Measurements from ENCODE around the gene KYNU. TPM values are rescaled to one million over a fixed set of nuclear protein-coding genes. Genes with fewer than 3 reads are reported as not detected.

The KYNU gene
- total RNA-seq, 1 experiment from 2014 or later = 0.75 TPM

DNA sequence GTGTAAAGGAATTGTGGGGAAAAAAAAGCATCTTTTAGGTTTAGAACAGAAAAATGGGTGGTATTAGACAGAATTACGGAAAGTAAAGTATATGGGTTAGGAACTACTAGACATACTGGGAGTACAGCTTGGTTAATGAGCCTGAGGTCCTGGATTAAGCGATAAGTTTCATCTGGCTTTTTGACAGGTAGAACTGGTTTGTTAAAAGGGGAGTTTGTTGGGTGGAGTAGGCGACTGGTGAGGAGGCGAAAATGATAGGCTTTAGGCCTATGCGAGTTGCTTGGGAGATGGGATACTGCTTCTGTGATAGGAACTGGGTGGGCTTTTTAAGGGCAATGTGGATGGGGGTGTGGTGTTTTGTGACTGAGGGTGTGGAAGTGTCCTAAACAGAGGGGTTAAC is 56.5 kb downstream of the KYNU start:
- Histone ChIP-seq H2AFZ (ENCODE audit: low read length) (no peak overlapping the region), H3K27ac (ENCODE audit: low read length) (no peak overlapping the region), H3K9ac (ENCODE audit: low read length) (no peak overlapping the region), H3K9me2 (replicated peaks; ENCODE audit: insufficient read depth, low read length) (no peaks in the 10 kb centered on the region), H3K79me2 (ENCODE audit: low read length) (no peaks in the 10 kb centered on the region), H4K20me1 (ENCODE audit: insufficient read depth, low read depth, low read length) (no peaks in the 10 kb centered on the region), H3K4me3 (ENCODE audit: low read length) (no peak overlapping the region), H3K36me3 (ENCODE audit: insufficient read depth, low read length) (no peaks in the 10 kb centered on the region), H3K27me3 (ENCODE audit: low read length) (no peaks in the 10 kb centered on the region), H3K9me3 (ENCODE audit: low read length) (no peaks in the 10 kb centered on the region), H3K4me2 (ENCODE audit: low read depth, low read length, poor library complexity, severe bottlenecking) (no peak overlapping the region), H3K4me1 (ENCODE audit: low read length) (no peaks in the 10 kb centered on the region)
- DNase-seq = no peak

DNA sequence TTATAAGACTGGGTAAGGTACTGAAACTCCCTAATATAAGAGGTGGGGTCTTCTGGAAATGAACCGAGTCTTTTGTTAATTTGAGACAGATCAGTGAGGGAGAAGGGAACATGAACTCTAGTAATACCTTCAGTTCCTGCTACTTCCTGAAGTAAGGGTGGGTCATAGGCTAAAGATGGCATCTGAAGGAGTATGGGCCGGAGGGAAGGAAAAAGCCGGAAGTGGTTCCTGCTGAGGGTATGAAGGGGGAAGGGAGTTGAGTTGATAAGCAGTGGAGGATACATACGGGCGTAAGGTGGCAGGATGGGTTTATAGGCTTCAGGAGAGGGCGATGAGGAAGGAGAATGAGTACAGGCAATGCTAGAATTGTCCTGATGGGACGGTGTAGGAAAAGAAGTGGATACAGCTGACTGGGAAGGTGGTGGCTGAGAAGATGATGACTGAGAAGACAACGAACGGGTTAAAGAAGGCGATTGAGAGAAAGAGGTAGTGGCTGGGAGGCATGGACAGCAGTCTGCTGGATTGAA is 58.2 kb downstream of the KYNU start:
- no peaks in the 10 kb centered on the region for H3K36me3 ChIP-seq (ENCODE audit: insufficient read depth, low read length)
- no peaks in the 10 kb centered on the region for H3K27me3 ChIP-seq (ENCODE audit: low read length)
- H3K27ac ChIP-seq (ENCODE audit: low read length) = no peak overlapping the region
- no peaks in the 10 kb centered on the region for H3K4me1 ChIP-seq (ENCODE audit: low read length)
- no peak overlapping the region for H3K9ac ChIP-seq (ENCODE audit: low read length)
- H3K4me3 ChIP-seq (ENCODE audit: low read length) = no peak overlapping the region
- H3K9me2 ChIP-seq (replicated peaks; ENCODE audit: insufficient read depth, low read length) = no peaks in the 10 kb centered on the region
- no peak for DNase-seq
- H3K9me3 ChIP-seq (ENCODE audit: low read length) = no peaks in the 10 kb centered on the region
- H3K79me2 ChIP-seq (ENCODE audit: low read length) = no peaks in the 10 kb centered on the region
- H3K4me2 ChIP-seq (ENCODE audit: low read depth, low read length, poor library complexity, severe bottlenecking) = no peak overlapping the region
- no peaks in the 10 kb centered on the region for H4K20me1 ChIP-seq (ENCODE audit: insufficient read depth, low read depth, low read length)
- no peak overlapping the region for H2AFZ ChIP-seq (ENCODE audit: low read length)

DNA sequence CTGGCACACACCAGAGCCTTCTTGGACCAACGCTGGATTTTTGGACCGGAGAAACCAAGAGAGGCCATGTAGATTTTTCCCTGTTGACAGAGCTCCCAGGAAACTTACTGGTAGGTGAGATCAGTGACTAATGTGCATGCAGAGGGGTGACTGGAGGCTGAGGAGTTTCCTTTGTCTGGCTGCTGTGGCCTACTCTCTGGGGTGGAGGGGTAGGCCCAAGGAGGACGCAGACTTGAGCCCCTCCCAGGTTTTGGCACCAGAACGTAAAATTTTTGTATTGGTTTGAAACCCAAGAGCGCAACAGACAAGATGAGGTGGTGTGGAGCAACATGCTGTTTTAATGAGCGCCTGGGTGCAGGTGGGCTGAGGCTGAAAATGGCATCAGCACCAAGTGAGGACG is 59.2 kb downstream of the KYNU start:
- H3K79me2 ChIP-seq (ENCODE audit: low read length) = no peaks in the 10 kb centered on the region
- H3K4me1 ChIP-seq (ENCODE audit: low read length) = no peaks in the 10 kb centered on the region
- H3K36me3 ChIP-seq (ENCODE audit: insufficient read depth, low read length) = no peaks in the 10 kb centered on the region
- no peak overlapping the region for H3K4me2 ChIP-seq (ENCODE audit: low read depth, low read length, poor library complexity, severe bottlenecking)
- H3K27me3 ChIP-seq (ENCODE audit: low read length) = no peaks in the 10 kb centered on the region
- no peak overlapping the region for H3K4me3 ChIP-seq (ENCODE audit: low read length)
- H3K27ac ChIP-seq (ENCODE audit: low read length) = no peak overlapping the region
- H3K9me3 ChIP-seq (ENCODE audit: low read length) = no peaks in the 10 kb centered on the region
- no peak overlapping the region for H3K9ac ChIP-seq (ENCODE audit: low read length)
- no peaks in the 10 kb centered on the region for H4K20me1 ChIP-seq (ENCODE audit: insufficient read depth, low read depth, low read length)
- no peaks in the 10 kb centered on the region for H3K9me2 ChIP-seq (replicated peaks; ENCODE audit: insufficient read depth, low read length)
- no peak overlapping the region for H2AFZ ChIP-seq (ENCODE audit: low read length)
- DNase-seq = no peak

DNA sequence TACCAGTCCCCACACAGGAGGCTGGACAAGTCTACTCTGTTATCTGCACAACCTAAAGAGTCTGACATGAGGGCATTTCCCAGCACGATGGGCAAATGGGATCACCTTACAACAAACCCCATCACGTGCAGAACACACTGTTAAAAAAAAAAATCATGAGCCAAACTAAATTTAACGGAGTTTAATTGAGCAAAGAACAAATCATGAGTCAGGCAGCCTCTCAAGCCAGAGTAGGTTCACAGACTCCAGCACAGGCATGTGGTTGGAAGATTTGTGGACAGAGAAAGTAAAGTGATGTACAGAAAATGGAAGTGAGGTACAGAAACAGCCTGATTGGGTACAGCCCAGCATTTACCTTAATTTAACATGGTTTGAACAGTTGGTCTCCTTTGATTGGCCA is 59.9 kb downstream of the KYNU start:
- no peak overlapping the region for H3K4me3 ChIP-seq (ENCODE audit: low read length)
- H3K4me2 ChIP-seq (ENCODE audit: low read depth, low read length, poor library complexity, severe bottlenecking) = no peak overlapping the region
- no peaks in the 10 kb centered on the region for H4K20me1 ChIP-seq (ENCODE audit: insufficient read depth, low read depth, low read length)
- no peak for DNase-seq
- no peaks in the 10 kb centered on the region for H3K79me2 ChIP-seq (ENCODE audit: low read length)
- no peaks in the 10 kb centered on the region for H3K9me2 ChIP-seq (replicated peaks; ENCODE audit: insufficient read depth, low read length)
- no peak overlapping the region for H2AFZ ChIP-seq (ENCODE audit: low read length)
- H3K27ac ChIP-seq (ENCODE audit: low read length) = no peak overlapping the region
- H3K9me3 ChIP-seq (ENCODE audit: low read length) = no peaks in the 10 kb centered on the region
- H3K36me3 ChIP-seq (ENCODE audit: insufficient read depth, low read length) = no peaks in the 10 kb centered on the region
- H3K9ac ChIP-seq (ENCODE audit: low read length) = no peak overlapping the region
- no peaks in the 10 kb centered on the region for H3K4me1 ChIP-seq (ENCODE audit: low read length)
- H3K27me3 ChIP-seq (ENCODE audit: low read length) = no peaks in the 10 kb centered on the region

DNA sequence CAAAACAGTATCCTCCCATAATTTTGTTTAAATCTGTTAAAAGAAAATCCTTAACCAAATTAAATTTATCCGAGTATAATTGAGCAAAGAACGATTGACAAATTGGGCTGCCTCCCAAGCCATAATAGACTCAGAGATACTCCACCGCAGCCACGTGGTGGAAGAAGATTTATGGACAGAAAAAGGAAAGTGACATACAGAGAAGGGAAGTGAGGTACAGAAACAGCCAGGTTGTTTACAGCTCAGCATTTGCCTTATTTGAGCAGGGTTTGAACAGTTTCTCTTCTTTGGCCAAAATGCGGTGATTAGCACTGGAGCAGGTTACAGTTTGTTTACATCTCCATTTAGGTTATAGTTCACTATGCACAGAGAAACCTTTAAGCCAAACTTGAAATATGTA is 60.8 kb downstream of the KYNU start:
- Histone ChIP-seq H3K9me3 (ENCODE audit: low read length) (no peaks in the 10 kb centered on the region), H3K36me3 (ENCODE audit: insufficient read depth, low read length) (no peaks in the 10 kb centered on the region), H3K79me2 (ENCODE audit: low read length) (no peaks in the 10 kb centered on the region), H3K4me1 (ENCODE audit: low read length) (no peaks in the 10 kb centered on the region), H2AFZ (ENCODE audit: low read length) (no peak overlapping the region), H4K20me1 (ENCODE audit: insufficient read depth, low read depth, low read length) (no peaks in the 10 kb centered on the region), H3K9me2 (replicated peaks; ENCODE audit: insufficient read depth, low read length) (no peaks in the 10 kb centered on the region), H3K4me3 (ENCODE audit: low read length) (no peak overlapping the region), H3K9ac (ENCODE audit: low read length) (no peak overlapping the region), H3K27ac (ENCODE audit: low read length) (no peak overlapping the region), H3K27me3 (ENCODE audit: low read length) (no peaks in the 10 kb centered on the region), H3K4me2 (ENCODE audit: low read depth, low read length, poor library complexity, severe bottlenecking) (no peak overlapping the region)
- no peak for DNase-seq

DNA sequence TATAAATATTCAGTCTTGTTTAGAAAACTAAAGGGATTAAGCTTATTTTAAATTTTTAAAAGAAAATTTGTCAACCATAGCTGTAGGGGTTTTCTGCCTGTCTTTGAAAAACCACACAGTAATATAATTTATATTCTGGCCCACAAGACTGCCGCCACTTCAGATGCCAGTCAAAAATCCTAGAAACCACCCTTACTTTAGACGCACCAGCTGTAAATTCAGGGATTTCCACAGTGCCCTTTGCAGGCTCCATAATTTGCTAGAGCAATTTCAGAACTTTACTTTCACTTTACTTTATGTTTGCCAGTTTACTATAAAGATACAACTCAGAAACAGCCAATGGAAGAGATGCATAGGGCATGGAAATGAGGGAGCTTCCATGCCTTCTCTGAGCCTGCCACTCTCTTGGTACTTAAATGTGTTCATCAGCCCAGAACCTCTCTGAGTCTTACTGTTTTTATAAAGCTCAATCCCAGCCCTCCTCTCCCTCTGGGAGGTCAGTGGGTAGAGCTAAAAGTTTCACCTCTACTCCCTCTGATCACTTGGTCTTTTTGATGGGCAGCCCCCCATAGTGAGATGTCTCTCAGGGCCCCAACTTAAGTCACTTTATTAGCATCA is 63.3 kb downstream of the KYNU start:
- DNase-seq = no peak
- no peaks in the 10 kb centered on the region for H4K20me1 ChIP-seq (ENCODE audit: insufficient read depth, low read depth, low read length)
- no peaks in the 10 kb centered on the region for H3K36me3 ChIP-seq (ENCODE audit: insufficient read depth, low read length)
- H3K4me1 ChIP-seq (ENCODE audit: low read length) = no peaks in the 10 kb centered on the region
- H3K9ac ChIP-seq (ENCODE audit: low read length) = no peak overlapping the region
- H3K9me3 ChIP-seq (ENCODE audit: low read length) = no peaks in the 10 kb centered on the region
- no peak overlapping the region for H3K27ac ChIP-seq (ENCODE audit: low read length)
- H3K4me2 ChIP-seq (ENCODE audit: low read depth, low read length, poor library complexity, severe bottlenecking) = no peak overlapping the region
- no peaks in the 10 kb centered on the region for H3K9me2 ChIP-seq (replicated peaks; ENCODE audit: insufficient read depth, low read length)
- H3K27me3 ChIP-seq (ENCODE audit: low read length) = no peaks in the 10 kb centered on the region
- H3K4me3 ChIP-seq (ENCODE audit: low read length) = no peak overlapping the region
- no peak overlapping the region for H2AFZ ChIP-seq (ENCODE audit: low read length)
- H3K79me2 ChIP-seq (ENCODE audit: low read length) = no peaks in the 10 kb centered on the region

DNA sequence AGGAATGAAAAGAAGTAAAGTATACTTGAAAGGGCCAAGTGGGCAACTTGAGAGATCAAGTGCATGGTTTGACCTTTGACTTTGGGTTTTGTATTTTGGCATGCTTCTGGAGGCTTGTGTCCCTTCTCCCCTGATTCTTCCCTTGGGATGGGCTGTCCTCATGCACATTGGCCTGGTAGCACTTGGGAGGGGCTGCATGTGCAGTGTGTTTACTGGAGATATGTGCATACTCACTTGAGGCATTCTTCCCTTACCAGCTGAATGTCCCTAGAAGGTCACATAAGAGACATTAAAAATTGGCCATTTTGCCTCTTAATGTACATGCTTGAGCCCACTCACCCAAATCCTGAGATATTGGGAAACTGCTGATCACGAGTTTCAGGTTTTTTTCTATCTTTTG is 65.2 kb downstream of the KYNU start:
- H3K79me2 ChIP-seq (ENCODE audit: low read length) = no peaks in the 10 kb centered on the region
- no peaks in the 10 kb centered on the region for H3K27me3 ChIP-seq (ENCODE audit: low read length)
- H3K27ac ChIP-seq (ENCODE audit: low read length) = no peak overlapping the region
- no peaks in the 10 kb centered on the region for H4K20me1 ChIP-seq (ENCODE audit: insufficient read depth, low read depth, low read length)
- no peak overlapping the region for H3K4me3 ChIP-seq (ENCODE audit: low read length)
- H3K36me3 ChIP-seq (ENCODE audit: insufficient read depth, low read length) = no peaks in the 10 kb centered on the region
- H3K9me2 ChIP-seq (replicated peaks; ENCODE audit: insufficient read depth, low read length) = no peaks in the 10 kb centered on the region
- H2AFZ ChIP-seq (ENCODE audit: low read length) = no peak overlapping the region
- H3K9me3 ChIP-seq (ENCODE audit: low read length) = no peaks in the 10 kb centered on the region
- no peak overlapping the region for H3K9ac ChIP-seq (ENCODE audit: low read length)
- H3K4me2 ChIP-seq (ENCODE audit: low read depth, low read length, poor library complexity, severe bottlenecking) = no peak overlapping the region
- no peaks in the 10 kb centered on the region for H3K4me1 ChIP-seq (ENCODE audit: low read length)
- DNase-seq = no peak

DNA sequence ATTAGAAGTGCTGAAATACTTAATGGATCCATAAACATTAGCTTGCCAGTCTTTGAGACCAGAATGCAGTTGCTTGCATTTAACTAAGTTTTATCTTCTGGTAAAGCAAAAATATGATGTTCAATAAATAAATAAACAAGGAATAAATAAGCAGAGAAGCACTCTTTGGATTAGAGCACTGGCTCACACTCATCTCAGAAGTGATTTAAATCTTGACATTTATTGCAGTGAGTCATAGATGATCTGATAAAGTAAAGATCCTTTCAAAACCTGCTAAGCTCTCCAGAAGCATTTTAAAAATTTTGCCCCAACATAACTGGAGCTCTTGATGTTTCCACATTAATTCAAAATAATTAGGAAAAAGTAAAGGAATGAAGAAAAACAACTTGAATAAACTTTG is 66.8 kb downstream of the KYNU start:
- H3K4me2 ChIP-seq (ENCODE audit: low read depth, low read length, poor library complexity, severe bottlenecking) = no peak overlapping the region
- H2AFZ ChIP-seq (ENCODE audit: low read length) = no peak overlapping the region
- H3K9ac ChIP-seq (ENCODE audit: low read length) = no peak overlapping the region
- no peak overlapping the region for H3K4me3 ChIP-seq (ENCODE audit: low read length)
- no peak for DNase-seq
- H3K9me3 ChIP-seq (ENCODE audit: low read length) = no peaks in the 10 kb centered on the region
- no peaks in the 10 kb centered on the region for H4K20me1 ChIP-seq (ENCODE audit: insufficient read depth, low read depth, low read length)
- H3K36me3 ChIP-seq (ENCODE audit: insufficient read depth, low read length) = no peaks in the 10 kb centered on the region
- H3K4me1 ChIP-seq (ENCODE audit: low read length) = no peaks in the 10 kb centered on the region
- H3K79me2 ChIP-seq (ENCODE audit: low read length) = no peaks in the 10 kb centered on the region
- H3K9me2 ChIP-seq (replicated peaks; ENCODE audit: insufficient read depth, low read length) = no peaks in the 10 kb centered on the region
- no peak overlapping the region for H3K27ac ChIP-seq (ENCODE audit: low read length)
- no peaks in the 10 kb centered on the region for H3K27me3 ChIP-seq (ENCODE audit: low read length)
